ENCODE data around the gene PRAMEF8.
"Not testable (repeated sequence)": the region's sequence is repeated elsewhere in the genome, so short reads cannot be mapped to it uniquely, and the experiment has no call there.

PRAMEF8 gene

DNA sequence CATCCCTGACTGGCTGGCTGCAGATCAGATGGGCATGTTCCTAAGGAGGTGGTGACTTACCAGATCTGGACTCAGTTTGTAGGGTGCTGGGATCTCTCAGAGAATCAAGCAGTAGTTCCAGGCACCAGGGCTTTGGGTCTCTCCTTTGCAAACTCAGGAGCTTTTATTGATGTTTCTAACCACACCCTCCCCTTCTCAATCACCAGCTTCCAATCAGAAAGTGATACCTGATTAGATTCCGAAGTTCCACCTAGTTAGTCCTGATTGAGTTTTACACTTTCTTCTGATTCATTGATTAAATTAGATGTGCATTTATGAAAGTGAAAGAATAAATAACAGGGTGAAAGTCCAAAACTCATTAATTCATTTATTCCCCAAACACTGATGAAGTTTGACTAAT, at the start of gene PRAMEF8:
Gene PRAMEF8 (minus strand): TSS at position 101 of the 400 bp plus-strand sequence. CDS start 1,046 bp downstream, outside the sequence.
- DNase-seq = not testable (repeated sequence)

GRCh38 chr1:13315281-13315680, 30.3 kb upstream of the PRAMEF8 start, which contains the start of gene PRAMEF15:
Gene PRAMEF15 (plus strand): TSS chr1:13315581. CDS start chr1:13318408, 2,827 bp downstream.
- DNase-seq = not testable (repeated sequence)

DNA sequence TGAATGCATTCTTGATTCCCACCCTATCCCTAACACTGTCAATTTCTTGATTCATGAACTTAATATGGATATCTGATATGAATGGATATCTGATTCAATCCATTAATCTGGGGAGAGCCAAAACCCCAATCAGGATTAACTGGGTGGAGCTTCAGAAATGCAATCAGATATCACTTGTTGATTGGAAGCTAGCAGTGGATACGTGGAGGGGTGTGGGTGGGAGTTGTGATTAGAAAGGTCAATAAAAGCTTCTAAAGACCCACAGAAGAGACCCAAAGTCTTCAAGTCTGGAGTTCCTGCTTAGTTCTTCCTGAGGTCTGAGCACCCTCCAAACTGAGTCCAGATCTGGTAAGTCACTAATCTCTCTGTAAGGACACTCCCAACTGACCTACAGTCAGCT, 18.3 kb upstream of the PRAMEF8 start, which contains the start of gene PRAMEF33:
Gene PRAMEF33 (plus strand): TSS at position 301 of the 400 bp plus-strand sequence. CDS start 2,416 bp downstream, outside the sequence.
- DNase-seq = not testable (repeated sequence)

GRCh38 chr1:13302197-13302596, 17.3 kb upstream of the PRAMEF8 start:
- not testable (repeated sequence) for DNase-seq

DNA sequence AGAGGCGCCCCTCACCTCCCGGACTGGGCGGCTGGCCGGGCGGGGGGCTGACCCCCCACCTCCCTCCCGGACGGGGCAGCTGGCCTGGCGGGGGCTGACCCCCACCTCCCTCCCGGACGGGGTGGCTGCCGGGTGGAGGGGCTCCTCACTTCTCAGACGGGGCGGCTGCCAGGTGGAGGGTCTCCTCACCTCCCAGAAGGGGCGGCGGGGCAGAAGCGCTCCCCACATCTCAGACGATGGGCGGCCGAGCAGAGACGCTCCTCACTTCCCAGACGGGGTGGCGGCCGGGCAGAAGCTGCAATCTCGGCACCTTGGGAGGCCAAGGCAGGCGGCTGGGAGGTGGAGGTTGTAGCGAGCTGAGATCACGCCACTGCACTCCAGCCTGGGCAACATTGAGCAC, 13.8 kb upstream of the PRAMEF8 start:
- not testable (repeated sequence) for DNase-seq

- not testable (repeated sequence) for DNase-seq
Observed at GRCh38 chr1:13297216-13297931, 12.4 kb upstream of the PRAMEF8 start.

GRCh38 chr1:13289030-13289429, 4.1 kb upstream of the PRAMEF8 start:
- DNase-seq = not testable (repeated sequence)

DNA sequence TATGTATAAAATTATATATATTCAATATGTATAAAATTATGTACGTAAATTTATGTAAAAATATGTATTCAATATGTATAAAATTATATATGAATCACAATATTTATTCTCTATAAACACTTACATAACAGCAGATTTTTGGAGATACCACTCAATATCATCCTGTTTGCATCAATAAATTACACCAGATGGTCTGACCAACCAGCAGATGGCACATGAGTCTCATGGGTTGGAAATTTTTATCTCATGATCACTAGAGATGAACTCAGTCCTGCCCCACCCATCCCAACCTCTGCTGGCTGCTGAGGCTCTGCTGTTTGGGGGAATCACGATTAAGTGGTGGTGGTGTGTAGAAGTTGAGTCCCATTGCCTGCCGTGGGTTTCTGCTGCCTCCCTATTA, 5.3 kb downstream of the PRAMEF8 start:
- DNase-seq = not testable (repeated sequence)

GRCh38 chr1:13277016-13277415, 7.9 kb downstream of the PRAMEF8 start:
- not testable (repeated sequence) for DNase-seq

DNA sequence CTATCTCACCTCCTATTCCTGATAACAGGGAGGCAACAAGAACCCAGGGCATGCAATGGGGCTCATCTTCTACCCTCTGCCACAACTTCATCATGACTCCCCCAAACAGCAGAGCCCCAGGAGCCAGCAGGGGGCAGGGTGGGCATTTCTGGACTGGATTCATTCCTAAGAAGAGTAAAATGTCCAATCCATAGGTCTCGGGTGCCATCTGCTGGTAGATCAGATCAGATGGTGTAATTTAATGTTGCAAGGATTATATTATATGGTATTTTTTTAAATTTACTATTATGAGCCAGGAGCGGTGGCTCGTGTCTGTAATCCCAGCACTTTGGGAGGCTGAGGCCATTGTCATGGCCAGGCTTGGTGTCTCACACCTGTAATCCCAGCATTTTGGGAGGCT, 19.8 kb downstream of the PRAMEF8 start:
- DNase-seq = not testable (repeated sequence)

GRCh38 chr1:13253898-13254297, 31.0 kb downstream of the PRAMEF8 start, which contains the start of gene PRAMEF5:
Gene PRAMEF5 (plus strand): TSS chr1:13254198. CDS start chr1:13259269, 5,071 bp downstream.
- DNase-seq = not testable (repeated sequence)

GRCh38 chr1:13247122-13247521, 37.8 kb downstream of the PRAMEF8 start:
- DNase-seq = not testable (repeated sequence)

DNA sequence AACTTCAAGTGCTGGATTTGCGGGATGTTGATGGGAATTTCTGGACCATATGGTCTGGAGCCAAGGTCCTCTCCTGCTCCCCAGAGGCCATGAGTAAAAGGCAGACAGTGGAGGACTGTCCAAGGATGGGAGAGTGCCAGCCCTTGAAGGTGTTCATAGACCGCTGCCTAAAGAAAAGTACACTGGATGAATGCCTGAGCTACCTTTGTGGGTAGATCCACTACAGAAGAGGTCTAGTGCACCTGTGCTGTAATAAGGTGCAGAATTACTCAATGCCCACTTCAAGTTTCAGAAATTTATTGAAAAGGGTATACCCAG, 38.4 kb downstream of the PRAMEF8 start:
- DNase-seq = not testable (repeated sequence)

GRCh38 chr1:13245841-13246553, 38.9 kb downstream of the PRAMEF8 start:
- DNase-seq = not testable (repeated sequence)

- not testable (repeated sequence) for DNase-seq
Observed at GRCh38 chr1:13243536-13244263, 41.2 kb downstream of the PRAMEF8 start.

DNA sequence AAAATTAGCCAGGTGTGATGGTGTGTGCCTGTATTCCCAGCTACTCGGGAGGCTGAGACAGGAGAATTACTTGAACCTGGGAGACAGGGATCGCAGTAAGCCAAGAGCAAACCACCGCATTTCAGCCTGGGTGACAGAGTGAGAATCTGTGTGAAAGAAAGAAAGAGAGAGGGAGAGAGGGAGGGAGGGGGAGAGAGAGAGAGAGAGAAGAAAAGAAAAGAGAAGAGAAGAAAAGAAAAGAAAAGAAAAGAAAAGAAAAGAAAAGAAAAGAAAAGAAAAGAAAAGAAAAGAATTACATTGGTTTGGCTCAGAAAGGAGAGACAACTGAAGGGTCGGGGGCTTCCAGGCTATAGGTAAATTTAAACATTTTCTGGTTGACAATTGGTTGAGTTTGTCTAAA, 45.3 kb downstream of the PRAMEF8 start:
- DNase-seq = not testable (repeated sequence)

- DNase-seq = not testable (repeated sequence)
Observed at GRCh38 chr1:13237572-13237971, 47.4 kb downstream of the PRAMEF8 start.

DNA sequence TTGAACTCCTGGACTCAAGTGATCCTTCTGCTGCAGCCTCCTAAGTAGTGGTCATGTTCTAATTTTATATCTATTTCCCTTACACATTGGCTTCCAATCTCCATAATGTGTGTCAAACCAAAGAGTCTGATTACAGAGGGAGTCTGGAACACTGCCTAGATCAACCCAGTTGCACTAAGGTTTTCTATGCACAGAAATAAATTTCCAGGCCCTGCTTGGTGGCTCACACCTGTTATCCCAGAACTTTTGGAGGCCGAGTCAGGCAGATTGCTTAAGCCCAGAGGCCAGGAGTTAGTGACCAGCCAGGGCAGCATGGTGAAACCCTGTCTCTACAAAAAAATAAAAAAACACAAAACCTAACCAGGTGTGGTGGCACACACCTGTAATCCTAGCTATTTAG, 50.9 kb downstream of the PRAMEF8 start:
- DNase-seq = not testable (repeated sequence)

- not testable (repeated sequence) for DNase-seq
Observed at GRCh38 chr1:13232056-13232455, 52.9 kb downstream of the PRAMEF8 start.
